Liver (tissue), 9 donors: Measurements from ENCODE around the gene GABBR2. TPM values are rescaled to one million over a fixed set of nuclear protein-coding genes. Genes with fewer than 3 reads are reported as not detected.

ENCODE experiments used
- DNase-seq: peaks from one replicate; pipeline ENCODE4 v3.0.0-alpha.2; 2017; ENCODE audit warnings: low spot score
- H3K27ac ChIP-seq, 2 donors: one replicate each; pipeline ENCODE4 v1.7.0; 2013; ENCODE audit warnings: inconsistent platforms in 2 of 2, low read length in 2 of 2, control low read depth in 1 of 2, low read depth in 1 of 2, mild to moderate bottlenecking in 1 of 2
- H3K27me3 ChIP-seq, 4 donors: one replicate each; pipeline versions ENCODE4 v1.6.1 to v1.7.0; 2013; ENCODE audit warnings: low read length in 3 of 4, inconsistent platforms in 1 of 4, mild to moderate bottlenecking in 1 of 4, moderate library complexity in 1 of 4; ENCODE audit not compliant: control insufficient read depth in 4 of 4, insufficient read depth in 4 of 4
- H3K36me3 ChIP-seq, 4 donors: one replicate each; pipeline versions ENCODE4 v1.6.1 to v1.7.0; 2013; ENCODE audit warnings: low read length in 3 of 4, mild to moderate bottlenecking in 3 of 4, low read depth in 1 of 4, moderate library complexity in 1 of 4; ENCODE audit not compliant: control insufficient read depth in 4 of 4, insufficient read depth in 3 of 4
- H3K4me1 ChIP-seq, 4 donors: one replicate each; pipeline versions ENCODE4 v1.6.1 to v1.7.0; 2013; ENCODE audit warnings: low read length in 3 of 4, mild to moderate bottlenecking in 3 of 4, moderate library complexity in 1 of 4; ENCODE audit not compliant: control insufficient read depth in 4 of 4, insufficient read depth in 4 of 4
- H3K4me3 ChIP-seq, 3 donors: one replicate each; pipeline versions ENCODE4 v1.6.1 to v1.7.0; 2013; ENCODE audit warnings: low read length in 3 of 3, control low read depth in 1 of 3, low read depth in 1 of 3, mild to moderate bottlenecking in 1 of 3
- H3K9ac ChIP-seq, 2 donors: one replicate each; pipeline ENCODE4 v1.7.0; 2013; ENCODE audit warnings: low read length in 2 of 2, mild to moderate bottlenecking in 2 of 2, moderate library complexity in 2 of 2, control low read depth in 1 of 2, low read depth in 1 of 2
- H3K9me3 ChIP-seq, 4 donors: one replicate each; pipeline versions ENCODE4 v1.6.1 to v1.7.0; 2013; ENCODE audit warnings: low read length in 3 of 4; ENCODE audit not compliant: control insufficient read depth in 4 of 4
- ATF3 ChIP-seq: IDR thresholded peaks from 2 replicates; pipeline ENCODE4 v1.6.1; 2016; ENCODE audit warnings: antibody characterized with exemption
- CTCF ChIP-seq: fragments of 150-350 bp; IDR thresholded peaks from 2 replicates; pipeline ENCODE4 v1.5.1; 2017; ENCODE audit warnings: improper control_type of control experiment, low read depth, low read length; ENCODE audit not compliant: missing input control
- FOXA1 ChIP-seq: IDR thresholded peaks from 2 replicates; pipeline ENCODE4 v1.6.1; 2016; ENCODE audit warnings: antibody characterized with exemption
- JUND ChIP-seq, 2 donors: IDR thresholded peaks; 2 replicates each; pipeline ENCODE4 v1.6.1; 2016; ENCODE audit warnings: antibody characterized with exemption in 2 of 2
- RXRA ChIP-seq, 2 donors: IDR thresholded peaks; 2 replicates each; pipeline ENCODE4 v1.6.1; 2017 to 2018; ENCODE audit warnings: antibody characterized with exemption in 2 of 2, mild to moderate bottlenecking in 1 of 2
- SP1 ChIP-seq: IDR thresholded peaks from 2 replicates; pipeline ENCODE4 v1.6.1; 2018; ENCODE audit warnings: antibody characterized with exemption, mild to moderate bottlenecking
- TAF1 ChIP-seq: conservative IDR thresholded peaks from 2 replicates; pipeline ENCODE4 v1.6.1; 2016; ENCODE audit warnings: antibody characterized with exemption, mild to moderate bottlenecking
- YY1 ChIP-seq: IDR thresholded peaks from 2 replicates; pipeline ENCODE4 v1.6.1; 2016; ENCODE audit warnings: antibody characterized with exemption, mild to moderate bottlenecking
- ZBTB33 ChIP-seq: IDR thresholded peaks from 2 replicates; pipeline ENCODE4 v1.6.1; 2016; ENCODE audit warnings: antibody characterized with exemption
- WGBS: extraction: QIAGEN DNeasy Blood & Tissue Kit; methylation state at CpG from one replicate; pipeline ENCODE4 v1.1.7; 2013; 5-methylcytosine and 5-hydroxymethylcytosine counted together
- polyA plus RNA-seq, 2 donors: library from polyadenylated mRNA; stranded (reverse) in 1 of 2; unstranded in 1 of 2; fragments of 200-250 nt in 1 of 2; fragments of >200 nt in 1 of 2; fragmentation: Nextera tagmentation in 1 of 2; extraction: Ambion mirVana in 1 of 2; gene quantifications; one replicate each; pipeline versions ENCODE4 v1.2.1 to v1.2.3, GENCODE V29; 2013 to 2015
- total RNA-seq, 2 donors: library from RNA; depleted of rRNA; stranded (reverse); fragments of >200 nt; gene quantifications; one replicate each; pipeline ENCODE4 v1.2.3, GENCODE V29; 2014
- donor health status: healthy.
- donor health status: healthy.
- donor health status: healthy.
- donor health status: healthy.
- donor health status: healthy.

The GABBR2 gene
- total and polyA plus RNA-seq, 4 donors = 0.03 to 0.23 (median 0.08) TPM; not detected in 1

GRCh38 chr9:98372077-98372836, 336.5 kb downstream of the GABBR2 start:
- H3K36me3 ChIP-seq = no peaks in the 10 kb centered on the region
- H3K27me3 ChIP-seq = no peaks in the 10 kb centered on the region
- 69% methylated on average over 7 of the region's 7 CpGs for WGBS
- H3K4me3 ChIP-seq = no peak overlapping the region
- no peak for TF ChIP-seq SP1
- TF ChIP-seq CTCF = no peak
- no peak for TF ChIP-seq FOXA1
- no peak for TF ChIP-seq YY1
- no peak for TF ChIP-seq JUND (IDR thresholded peaks at IDR 0.05)
- TF ChIP-seq TAF1 = no peak
- no peak for TF ChIP-seq ATF3
- no peak for TF ChIP-seq ZBTB33
- no peak for TF ChIP-seq RXRA (IDR thresholded peaks at IDR 0.05)
- no peaks in the 10 kb centered on the region for H3K9me3 ChIP-seq
- DNase-seq = no peak
- H3K27ac ChIP-seq = no peak overlapping the region
- H3K4me1 ChIP-seq = peaks cover 0 to 3% (median 0%) of the 10 kb centered on the region in 4 donors
- H3K9ac ChIP-seq = no peak overlapping the region

- WGBS = 83% methylated on average over 4 of the region's 4 CpGs
- no peak for TF ChIP-seq CTCF
- TF ChIP-seq RXRA (IDR thresholded peaks at IDR 0.05) = no peak
- Histone ChIP-seq H3K36me3 (no peaks in the 10 kb centered on the region), H3K27ac (no peak overlapping the region), H3K9ac (no peak overlapping the region), H3K4me3 (no peak overlapping the region), H3K4me1 (peaks cover 0 to 3% (median 0%) of the 10 kb centered on the region in 4 donors), H3K9me3 (peaks cover 0 to 3% (median under 1%) of the 10 kb centered on the region in 4 donors), H3K27me3 (no peaks in the 10 kb centered on the region)
- DNase-seq = no peak
Observed at GRCh38 chr9:98370976-98371315, 337.8 kb downstream of the GABBR2 start.
